Neural cell (in vitro differentiated cells): Measurements from ENCODE around the gene ETFA.

ENCODE experiments used
- CTCF ChIP-seq: fragments of 450-650 bp; IDR thresholded peaks from 2 replicates; pipeline ENCODE4 v1.5.1; 2014; ENCODE audit warnings: antibody characterized with exemption, mild to moderate bottlenecking, moderate library complexity; ENCODE audit not compliant: poor library complexity, severe bottlenecking
- EP300 ChIP-seq: fragments of 450-650 bp; conservative IDR thresholded peaks from 2 replicates; pipeline ENCODE4 v1.6.1; 2014; ENCODE audit warnings: antibody characterized with exemption, mild to moderate bottlenecking, moderate library complexity; ENCODE audit not compliant: poor library complexity, severe bottlenecking
- POLR2AphosphoS5 ChIP-seq: IDR thresholded peaks from 2 replicates; pipeline ENCODE4 v1.6.1; 2012
- SMC3 ChIP-seq: fragments of 450-650 bp; conservative IDR thresholded peaks from 2 replicates; pipeline ENCODE4 v1.6.1; 2014; ENCODE audit warnings: antibody characterized with exemption, mild to moderate bottlenecking, moderate library complexity; ENCODE audit not compliant: poor library complexity

GRCh38 chr15:76337696-76338485, 26.6 kb upstream of the ETFA start:
- TF ChIP-seq POLR2AphosphoS5 = no peak
- TF ChIP-seq SMC3 = no peak
- no peak for TF ChIP-seq CTCF
- no peak for TF ChIP-seq EP300
